Stimulated activated CD8-positive, alpha-beta memory T cell treated with anti-CD3 and anti-CD28 coated beads, Interleukin-4, amount 100 ng/mL, for 24 hours (primary cell): ENCODE measurements around the gene GGTLC2.
"Not testable (repeated sequence)": the region's sequence is repeated elsewhere in the genome, so short reads cannot be mapped to it uniquely, and the experiment has no call there.

ENCODE experiments used
- DNase-seq: peaks from one replicate; pipeline ENCODE4 v3.0.0-alpha.2; 2020; ENCODE audit warnings: low read depth

Gene GGTLC2

DNA sequence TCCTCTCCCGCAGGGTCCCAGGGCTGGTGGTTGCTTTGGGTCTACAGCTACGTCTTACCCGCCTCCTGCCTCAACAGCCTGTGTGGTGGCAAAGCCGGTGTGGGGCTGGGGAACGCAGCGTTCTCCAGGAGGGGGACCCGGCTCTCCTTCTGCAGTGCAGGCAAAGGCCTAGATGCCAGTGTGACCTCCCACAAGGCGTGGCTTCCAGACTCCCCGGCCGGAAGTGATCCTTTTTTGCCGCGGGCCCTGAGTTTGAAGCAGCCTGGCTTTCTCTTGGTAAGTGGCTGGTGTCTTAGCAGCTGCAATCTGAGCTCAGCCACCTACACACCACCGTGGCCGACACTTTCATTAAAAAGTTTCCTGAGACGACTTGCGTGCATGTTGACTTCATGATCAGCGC lies 6.1 kb upstream of the GGTLC2 start:
- DNase-seq: not testable (repeated sequence)

DNA sequence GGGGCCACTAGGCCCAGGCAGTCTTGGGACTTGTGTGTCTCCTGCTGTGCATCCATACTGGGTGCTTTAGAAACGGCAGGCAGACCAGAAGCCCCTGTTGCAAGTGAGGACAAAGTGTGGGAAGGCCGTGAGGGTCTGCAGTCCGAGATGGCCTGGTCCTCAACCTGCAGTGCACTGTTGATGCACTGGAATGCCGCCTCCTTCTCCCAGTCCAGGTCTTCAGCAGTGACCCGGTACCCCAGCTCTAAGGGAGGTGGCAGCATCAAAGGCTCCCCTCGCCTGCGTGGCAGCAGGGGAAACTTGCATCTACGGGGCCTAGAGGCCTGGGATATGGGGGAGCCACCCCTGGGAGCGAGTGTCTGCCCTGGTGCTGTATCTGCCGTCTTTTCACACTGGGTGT lies 2.2 kb upstream of the GGTLC2 start:
- not testable (repeated sequence) for DNase-seq

DNA sequence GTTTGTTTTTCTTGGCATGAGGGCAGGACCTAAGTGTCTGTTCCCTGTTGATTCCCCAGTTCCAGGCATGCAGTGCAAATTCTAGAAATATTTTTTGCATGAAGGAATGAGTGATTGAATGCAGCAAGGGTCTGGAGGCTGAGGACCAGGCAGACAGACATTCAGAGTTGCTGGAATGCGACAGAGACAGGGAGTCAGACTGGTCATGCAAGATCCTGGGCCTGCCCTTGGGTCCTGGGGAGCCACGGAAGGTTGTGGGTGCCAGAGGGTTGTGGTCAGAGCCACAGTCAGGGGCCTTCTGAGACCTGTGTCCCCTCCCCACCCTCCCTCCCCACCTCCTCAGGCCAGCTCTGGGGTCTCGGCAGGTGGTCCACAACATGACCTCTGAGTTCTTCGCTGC lies 1.6 kb downstream of the GGTLC2 start:
- not testable (repeated sequence) for DNase-seq

DNA sequence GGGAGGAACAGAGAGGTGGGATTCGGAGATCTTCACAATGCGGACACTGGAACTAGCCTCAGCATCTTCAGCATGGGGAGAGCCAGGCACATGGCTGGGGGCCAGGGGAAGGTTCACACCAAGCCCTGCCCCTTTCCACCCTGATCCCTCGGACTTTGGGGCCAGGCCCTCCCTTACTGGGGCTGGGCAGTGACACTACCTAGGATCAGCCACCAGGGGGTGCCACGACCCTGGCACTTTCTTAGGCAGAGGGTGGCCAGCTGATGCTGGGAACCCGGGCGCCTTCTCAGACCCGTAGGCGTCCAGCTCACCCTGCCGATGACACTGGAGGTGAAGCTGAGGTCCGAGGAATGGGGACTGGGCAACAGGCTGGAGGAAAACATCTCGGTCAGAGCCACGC lies 3.5 kb downstream of the GGTLC2 start:
- not testable (repeated sequence) for DNase-seq

DNA sequence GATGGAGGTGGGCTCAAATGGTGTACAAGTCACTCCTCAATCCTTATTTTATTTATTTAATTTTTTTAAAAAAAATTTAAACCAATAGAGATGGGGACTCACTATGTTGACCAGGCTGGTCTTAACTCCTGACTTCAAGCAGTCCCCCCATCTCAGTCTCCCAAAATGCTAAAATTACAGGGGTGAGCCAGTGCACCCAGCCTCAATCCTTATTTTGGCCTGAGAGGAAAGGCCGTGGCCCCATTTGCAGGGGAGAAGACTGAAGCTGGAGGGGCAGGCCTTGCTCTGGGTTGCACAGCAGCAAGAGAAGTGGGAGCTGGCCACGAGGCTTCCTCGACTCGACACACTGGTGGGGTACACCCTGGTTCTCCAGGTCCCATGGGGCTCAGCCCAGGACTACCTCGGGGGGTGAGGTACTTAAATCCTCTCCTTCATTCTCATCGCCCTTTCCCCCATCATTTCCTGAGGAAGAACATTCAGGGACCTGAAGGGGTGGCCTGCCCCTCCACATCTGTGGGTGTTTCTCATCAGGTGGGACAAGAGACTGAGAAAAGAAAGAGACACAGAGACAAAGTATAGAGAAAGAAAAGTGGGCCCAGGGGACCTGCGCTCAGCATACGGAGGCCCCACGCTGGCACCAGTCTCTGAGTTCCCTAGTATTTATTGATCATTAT lies 4.6 kb downstream of the GGTLC2 start:
- not testable (repeated sequence) for DNase-seq

DNA sequence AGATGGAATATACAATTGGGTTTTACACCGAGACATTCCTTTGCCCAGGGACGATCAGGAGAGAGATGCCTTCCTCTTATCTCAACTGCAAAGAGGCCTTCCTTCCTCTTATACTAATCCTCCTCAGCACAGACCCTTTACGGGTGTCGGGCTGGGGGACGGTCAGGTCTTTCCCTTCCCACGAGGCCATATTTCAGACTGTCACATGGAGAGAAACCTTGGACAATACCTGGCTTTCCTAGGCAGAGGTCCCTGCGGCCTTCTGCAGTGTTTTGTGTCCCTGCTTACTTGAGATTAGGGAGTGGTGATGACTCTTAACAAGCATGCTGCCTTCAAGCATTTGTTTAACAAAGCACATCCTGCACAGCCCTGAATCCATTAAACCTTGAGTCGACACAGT lies 5.3 kb downstream of the GGTLC2 start:
- DNase-seq: not testable (repeated sequence)

DNA sequence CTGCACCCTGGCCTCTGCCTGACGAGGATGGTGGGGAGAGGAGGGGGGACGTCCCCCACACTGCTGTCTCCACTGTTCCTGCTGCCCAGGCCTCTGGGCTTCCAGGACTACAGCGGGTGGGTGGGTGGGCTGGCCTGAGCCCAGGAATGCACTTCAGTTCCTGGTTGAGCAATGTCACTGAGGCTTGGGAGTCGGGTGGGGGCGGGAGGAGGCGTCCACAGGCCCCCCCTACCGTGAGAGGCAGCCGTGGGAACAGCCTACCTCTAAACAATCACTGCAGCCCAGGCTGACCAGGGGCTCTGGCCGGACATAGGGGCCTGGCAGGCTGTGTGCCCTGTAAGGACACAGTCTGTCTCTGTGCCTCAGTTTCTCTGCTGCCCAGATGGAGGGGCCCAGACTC lies 6.0 kb downstream of the GGTLC2 start:
- DNase-seq: not testable (repeated sequence)

DNA sequence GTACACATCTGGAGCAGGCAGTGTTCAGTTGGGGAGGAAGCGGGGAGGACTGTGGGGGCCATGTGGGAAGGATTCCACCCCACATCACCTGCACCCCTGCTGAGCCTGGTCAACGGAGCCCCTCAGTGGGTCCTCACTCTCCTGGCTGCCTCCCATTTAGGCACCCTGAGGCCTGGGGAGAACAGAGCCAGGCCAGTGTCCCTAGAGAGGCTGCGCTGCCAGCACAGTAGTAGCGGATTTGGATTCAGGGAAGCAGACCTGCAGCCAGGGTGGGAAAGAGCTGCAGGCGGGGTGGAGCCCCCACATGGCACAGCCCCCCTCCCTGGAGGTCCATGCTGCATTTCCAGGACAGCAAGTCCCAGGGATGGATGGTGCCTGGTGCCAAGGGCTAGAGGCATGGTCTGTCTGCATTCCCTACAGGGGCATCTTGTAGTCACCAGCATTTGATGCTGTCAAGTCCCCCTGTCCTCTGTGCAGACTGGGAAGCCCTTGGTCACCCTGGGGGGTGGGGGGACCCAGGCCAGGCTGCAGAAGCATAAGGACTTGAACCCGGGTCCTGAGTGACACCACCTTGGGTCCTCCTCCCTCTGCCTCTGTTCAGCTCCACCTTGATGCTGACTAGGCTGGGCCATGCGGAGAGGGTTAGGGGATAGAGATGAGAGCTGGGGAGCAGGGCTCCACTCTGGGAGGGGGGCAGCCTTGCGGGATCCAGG lies 6.5 kb downstream of the GGTLC2 start:
- DNase-seq: not testable (repeated sequence)

DNA sequence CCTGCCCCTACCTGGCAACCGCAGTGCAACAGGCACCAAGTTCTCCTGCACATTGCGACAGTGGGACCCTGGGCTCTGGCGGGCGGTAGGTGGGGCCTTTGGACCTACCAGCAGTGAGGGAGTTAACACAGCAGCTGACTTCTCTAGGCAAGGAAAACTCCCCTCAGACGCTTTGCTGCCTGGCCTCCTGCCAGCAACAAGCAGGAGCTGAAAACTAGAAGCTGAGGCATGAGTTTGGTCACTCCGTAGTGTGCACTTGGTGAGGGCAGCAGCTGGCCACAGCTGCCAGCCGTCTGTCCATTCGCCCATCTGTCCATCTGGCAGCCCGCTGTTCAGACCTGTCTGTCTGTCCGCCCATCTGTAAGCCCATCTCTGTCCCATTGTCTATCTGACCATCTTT lies 7.2 kb downstream of the GGTLC2 start:
- not testable (repeated sequence) for DNase-seq

DNA sequence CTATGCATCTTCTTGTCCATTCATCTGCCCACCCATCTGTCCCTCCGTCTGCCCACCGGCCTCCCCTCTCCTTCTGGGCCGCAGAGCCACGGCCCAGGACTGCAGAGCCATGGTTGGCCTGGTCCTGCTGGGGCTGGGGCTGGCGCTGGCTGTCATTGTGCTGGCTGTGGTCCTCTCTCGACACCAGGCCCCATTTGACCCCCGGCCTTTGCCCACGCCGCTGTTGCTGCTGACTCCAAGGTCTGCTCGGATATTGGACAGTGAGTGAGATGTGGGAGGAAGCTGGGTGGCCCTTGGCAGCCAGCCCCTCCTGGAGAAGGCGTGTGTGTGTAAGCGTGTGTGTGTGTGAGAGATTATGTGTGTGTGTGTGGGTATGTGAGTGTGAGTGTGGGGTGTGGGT lies 7.7 kb downstream of the GGTLC2 start:
- not testable (repeated sequence) for DNase-seq

DNA sequence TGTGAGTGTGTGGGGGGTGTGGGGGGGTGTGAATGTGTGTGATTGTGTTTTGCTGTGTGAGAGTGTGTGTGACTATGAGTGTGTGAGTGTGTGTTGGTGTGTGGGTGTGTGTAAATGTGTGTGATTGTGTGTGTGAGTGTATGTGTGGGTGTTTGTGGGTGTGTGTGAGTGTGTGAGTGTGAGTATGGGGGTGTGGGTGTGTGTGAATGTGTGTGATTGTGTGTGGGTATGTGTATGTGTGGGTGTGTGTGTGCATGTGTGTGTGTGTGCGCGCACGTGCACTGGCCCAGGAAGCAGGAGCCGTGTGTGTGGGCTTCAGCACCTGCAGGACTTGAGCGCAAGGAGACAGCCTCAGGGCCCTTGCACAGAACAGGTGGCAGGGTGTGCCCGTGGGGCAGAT lies 8.2 kb downstream of the GGTLC2 start:
- DNase-seq: not testable (repeated sequence)

DNA sequence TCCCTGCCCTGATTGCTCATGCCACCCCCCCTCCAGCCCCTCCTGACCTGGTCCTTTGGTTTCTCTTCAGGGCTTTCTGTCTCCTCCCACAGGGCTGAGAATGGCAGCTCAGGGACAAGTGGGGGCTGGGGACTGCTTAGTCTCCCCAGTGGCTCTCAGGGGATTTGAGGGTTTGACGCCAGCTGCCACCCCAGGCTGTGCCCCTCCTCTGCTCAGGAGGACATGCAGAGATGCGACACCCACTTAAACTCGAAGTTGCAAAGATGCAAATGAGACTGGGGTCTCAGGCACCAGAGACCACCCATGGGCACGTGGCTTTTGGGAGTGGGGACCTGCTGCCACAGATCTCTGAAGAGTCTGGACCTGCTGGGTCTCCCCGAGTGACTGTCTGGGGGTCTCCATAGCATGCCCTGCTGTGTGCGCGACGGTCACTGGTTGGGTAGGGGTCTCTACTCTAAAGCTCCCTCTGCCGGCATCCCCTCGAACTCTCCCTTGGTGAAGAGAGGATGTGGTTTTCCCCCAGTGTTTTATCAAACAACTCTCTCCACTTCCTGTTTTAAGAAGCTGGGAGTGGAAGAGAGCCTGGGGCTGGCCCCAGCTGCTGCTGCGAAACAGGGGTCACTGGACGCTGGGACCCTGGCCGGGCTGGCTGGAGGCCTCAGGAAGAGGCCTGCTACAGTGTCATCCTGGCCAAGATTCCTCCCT lies 9.4 kb downstream of the GGTLC2 start:
- not testable (repeated sequence) for DNase-seq

DNA sequence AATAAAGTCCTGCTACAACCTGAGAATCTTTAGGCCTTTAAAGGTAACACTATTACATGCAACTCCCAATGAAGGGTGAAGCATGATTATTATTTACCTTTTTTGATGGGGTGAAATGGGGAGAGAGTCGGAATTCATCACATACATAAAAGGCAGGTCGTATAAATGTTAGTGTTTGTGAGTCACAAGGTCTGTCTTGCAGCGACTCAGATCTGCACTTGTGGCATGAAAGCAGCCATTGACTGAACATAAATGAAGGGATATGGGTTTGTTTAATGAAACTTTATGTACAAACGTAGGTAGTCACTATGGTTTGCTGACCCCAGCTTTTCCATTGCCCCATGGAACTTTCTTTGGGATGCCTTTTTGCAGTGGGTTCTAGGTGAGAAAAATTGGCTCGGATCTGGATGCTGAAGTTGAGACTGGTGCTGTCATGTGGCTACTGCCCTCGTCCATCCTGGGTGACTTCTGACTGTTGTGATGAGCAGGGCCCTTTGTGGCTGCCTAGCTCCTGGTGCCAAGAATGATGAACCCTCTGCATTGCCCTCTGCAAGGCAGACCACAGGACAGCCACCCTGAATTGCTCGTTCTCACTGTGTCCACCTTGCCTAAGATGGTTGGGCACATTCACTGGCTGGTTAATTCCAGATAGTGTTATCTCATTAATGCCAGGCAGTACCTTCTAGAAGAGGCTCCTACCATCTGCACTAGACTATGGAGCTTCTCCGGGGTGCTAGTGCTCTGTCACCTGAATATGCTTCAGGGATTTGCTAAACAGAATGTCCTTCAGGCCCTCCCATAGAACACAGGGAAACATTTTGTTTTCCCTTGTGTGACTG lies 11.3 kb downstream of the GGTLC2 start:
- no peak for DNase-seq

DNA sequence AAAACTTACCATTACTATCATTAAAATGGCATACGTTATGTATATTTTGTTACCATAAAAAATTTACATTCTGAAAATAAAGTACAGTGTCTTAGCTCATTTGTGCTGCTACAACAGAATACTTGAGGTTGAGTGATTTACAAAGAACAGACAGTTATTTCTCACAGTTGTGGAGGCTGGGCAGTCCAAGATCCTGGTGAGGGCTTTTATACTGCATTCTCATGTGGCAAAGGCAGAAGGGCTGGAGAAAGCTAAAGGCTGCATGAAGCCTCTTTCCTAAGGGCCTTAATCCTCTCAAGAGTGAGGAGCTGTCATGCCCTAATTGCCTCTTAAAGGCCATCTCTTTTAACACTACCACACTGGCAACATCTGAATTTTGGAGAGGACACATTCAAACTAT lies 13.3 kb downstream of the GGTLC2 start:
- no peak for DNase-seq

DNA sequence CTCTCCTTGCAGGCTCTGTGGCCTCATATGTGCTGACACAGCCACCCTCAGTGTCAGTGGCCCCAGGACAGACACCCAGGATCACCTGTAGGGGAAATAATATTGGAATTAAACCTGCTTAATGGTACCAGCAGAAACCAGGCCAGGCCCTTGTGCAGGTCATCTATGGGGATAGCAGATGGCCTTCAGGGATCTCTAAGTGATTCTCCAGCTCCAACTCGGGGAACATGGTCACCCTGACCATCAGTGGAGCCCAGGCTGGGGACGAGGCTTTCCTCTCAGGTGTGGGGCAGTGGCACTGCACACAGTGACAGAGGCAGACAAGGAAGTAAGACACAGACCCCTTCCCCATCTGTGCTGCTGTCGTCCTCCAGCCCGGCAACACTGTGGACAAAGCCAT lies 16.9 kb downstream of the GGTLC2 start:
- DNase-seq: no peak

DNA sequence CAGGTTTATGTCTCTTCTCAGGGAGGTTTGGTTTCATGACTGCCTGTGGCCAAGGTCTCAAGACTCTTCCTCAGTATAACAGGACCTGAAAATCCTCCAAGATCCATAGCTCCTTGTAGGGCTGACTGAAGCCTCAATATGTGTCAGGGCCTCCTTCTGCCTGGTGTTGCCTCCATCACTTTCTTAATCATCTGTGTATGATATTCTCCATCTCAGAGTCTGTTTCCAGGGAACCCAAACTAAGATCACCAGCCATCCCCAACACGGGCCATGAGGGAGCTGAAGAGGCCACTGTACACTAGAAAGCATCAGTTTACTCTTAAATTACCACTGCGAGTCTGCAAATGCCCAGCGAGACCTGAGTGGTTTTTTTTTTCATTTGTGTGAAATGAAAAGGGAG lies 17.7 kb downstream of the GGTLC2 start:
- DNase-seq: no peak

DNA sequence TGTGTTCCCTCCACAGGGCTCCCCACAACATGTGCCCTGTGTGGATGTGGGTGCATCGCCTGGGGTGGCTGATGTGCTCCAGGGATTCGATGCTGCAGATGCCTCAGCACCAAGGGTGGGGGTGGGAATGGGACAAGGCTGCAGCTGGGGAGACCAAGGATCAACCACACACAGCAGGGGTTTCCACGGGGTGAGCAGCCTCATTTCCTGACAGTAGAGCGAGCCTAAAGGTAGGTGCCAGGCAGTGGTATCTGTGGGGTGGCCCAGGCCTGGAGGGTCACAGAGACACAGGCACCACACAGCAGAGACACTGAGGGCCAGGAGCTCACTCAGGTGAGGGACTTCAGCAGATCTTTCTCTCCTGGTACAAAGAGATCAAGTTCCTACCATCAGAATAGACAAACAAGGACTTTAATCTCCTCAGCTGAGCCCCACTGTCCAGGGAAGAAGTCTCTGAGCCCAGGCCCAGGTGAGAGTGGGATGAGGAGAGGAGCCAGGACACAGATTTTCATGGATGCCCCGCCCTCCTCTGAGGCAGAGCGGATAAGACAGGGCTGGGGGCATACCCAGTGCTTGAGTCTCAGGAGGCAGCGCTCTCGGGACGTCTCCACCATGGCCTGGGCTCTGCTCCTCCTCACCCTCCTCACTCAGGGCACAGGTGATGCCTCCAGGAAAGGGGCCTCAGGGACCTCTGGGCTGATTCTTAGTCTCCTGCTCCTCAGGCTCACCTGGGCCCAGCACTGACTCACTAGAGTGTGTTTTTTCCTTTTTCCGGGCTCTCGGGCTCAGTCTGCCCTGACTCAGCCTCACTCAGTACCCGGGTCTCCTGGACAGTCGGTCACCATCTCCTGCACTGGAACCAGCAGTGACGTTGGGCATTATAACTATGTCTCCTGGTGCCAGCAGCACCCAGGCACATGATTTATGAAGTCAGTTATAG lies 19.7 kb downstream of the GGTLC2 start:
- DNase-seq: no peak

DNA sequence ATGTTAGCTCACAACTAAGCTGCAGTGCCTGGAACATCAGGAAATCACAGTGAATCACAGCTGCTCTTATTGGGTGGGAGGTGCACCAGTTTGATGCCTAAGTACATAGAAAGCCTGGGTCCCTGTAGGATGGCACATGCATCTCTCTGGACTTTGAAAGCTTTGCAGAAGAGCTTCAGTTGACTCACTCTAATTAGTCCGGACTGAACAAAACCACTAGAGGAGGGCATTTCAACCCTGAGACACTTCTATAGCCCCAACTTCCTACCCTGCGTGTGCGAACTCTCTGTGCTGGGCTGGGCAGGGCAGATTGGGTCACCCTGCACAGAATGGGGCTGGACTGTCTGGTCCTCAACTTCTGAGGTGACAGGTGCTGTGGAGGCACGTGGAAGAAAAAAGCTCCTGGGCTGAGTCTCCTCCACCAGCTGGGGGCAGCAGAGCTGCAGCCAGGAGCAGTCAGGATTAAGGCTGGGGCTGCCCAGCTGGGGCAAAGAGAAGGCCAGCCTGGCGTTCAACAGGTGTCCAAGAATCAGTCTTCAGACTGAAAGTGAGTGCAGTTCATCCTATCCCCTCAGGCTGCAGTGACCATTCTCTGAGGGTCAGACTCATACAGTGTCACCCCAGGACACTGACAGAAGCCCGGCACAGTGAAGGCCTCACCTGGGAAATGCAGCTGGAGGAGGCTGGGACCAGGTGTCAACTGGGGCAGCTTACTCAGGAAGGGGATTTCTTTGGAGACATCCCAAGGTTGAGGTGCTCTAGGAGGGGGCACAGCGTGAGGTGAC lies 22.1 kb downstream of the GGTLC2 start:
- DNase-seq: no peak

DNA sequence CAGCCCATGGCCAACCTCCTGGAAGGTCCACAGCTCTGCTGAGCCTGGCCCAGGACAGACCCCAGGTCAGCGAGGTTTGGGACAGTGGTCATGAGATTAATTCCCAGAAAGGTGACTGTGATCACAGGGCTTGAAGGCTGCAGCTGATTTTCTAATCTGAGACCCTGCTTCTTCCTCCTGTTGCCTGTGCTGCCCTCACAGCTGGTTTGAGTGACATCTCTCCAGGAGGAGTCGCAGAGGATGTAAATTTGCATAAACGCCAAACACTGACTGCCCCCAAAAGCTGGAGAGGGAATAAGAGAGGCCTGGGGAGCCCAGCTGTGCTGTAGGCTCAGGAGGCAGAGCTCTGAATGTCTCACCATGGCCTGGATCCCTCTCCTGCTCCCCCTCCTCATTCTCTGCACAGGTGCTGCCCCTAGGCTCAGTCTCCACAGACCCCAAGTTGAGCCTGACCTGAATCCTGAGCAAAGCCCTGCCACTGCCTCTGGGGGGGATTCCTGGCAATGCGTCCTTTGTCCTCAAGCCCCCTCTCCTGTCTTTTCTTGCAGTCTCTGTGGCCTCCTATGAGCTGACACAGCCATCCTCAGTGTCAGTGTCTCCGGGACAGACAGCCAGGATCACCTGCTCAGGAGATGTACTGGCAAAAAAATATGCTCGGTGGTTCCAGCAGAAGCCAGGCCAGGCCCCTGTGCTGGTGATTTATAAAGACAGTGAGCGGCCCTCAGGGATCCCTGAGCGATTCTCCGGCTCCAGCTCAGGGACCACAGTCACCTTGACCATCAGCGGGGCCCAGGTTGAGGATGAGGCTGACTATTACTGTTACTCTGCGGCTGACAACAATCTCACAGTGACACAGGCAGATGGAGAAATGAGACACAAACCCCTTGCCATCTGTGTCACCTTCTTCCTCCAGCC lies 23.8 kb downstream of the GGTLC2 start:
- no peak for DNase-seq
